GM20431 (cell line): Measurements from ENCODE around the gene KLHL1.

Experiments used
- in situ Hi-C: fragments of 300-500 bp; cut with MseI, MboI; formaldehyde crosslinking; loops from one replicate; pipeline ENCODE4 v1.15.0; 2020; ENCODE audit warnings: low sequenced_read_pairs; ENCODE audit not compliant: unreplicated experiment

Gene KLHL1

DNA sequence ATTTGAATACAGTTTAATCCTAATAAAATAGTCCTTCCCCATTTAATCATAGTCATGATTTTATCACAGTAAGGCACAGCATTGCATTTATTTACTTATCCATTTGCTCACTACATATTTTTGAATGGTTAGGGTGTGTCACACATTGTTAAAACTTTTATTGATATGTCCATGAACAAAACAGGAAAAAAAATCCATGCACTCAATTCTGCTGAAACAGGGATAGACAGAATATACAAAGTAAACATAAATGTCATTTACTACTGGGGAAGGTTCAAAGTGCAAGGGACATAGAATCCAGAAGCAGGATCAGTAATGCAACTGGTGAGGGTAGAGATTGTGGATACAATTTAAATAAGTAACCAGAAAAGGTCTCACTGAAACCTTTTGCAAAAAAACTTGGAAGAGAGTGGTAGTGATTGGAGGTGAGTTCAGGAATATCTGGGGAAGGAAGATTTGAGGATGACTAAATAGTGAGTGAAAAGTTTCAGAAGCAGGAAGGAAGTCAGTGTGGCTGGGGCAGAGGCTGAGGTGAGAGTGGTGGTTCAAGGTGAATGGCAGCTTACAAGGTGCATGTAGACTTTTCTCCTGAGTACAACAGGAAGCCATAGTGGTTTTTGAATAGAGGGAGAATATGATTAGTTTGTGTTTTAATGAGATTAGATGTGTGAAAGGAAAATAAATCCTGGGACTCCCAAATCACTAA, 387.8 kb downstream of the KLHL1 start:
- in situ Hi-C loops = no loop called here

DNA sequence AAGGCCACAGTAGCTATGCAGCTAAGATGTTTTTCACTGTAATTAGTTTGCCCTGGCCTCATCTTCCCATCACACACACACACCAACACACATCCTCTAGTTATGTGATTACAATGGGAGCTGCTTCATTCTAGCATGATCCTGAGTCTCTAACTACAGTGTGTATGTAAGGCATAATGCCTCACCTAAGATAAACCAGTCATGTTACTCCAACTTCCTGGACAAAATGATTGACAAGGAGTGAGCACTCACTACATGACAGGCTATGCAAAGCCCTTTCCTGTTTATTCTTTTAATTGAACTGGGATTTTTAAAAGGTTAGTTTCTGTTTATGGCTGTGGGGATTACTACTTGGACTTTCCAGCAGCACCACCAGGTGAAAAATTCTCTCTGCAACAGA, 401.4 kb downstream of the KLHL1 start:
- in situ Hi-C loops = no loop called here

DNA sequence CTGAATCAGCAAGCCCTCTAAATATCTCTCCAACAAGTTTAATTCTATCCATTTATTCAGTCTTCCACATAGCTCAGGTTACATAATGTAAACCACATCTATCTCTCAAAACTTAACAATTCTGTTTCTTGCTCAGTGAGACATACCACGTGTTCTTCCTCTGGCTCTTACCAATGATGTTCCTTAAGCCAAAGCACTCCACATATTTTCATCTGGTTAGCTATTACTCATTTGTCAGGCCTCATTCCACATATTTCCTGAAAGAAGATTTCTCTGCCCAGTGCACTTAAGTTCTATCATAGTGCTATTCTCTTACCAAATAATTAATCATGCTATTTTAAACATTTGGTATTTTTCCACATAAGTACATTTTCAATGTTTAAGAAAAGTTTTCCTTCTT, 403.9 kb downstream of the KLHL1 start:
- in situ Hi-C loops = no loop called here

DNA sequence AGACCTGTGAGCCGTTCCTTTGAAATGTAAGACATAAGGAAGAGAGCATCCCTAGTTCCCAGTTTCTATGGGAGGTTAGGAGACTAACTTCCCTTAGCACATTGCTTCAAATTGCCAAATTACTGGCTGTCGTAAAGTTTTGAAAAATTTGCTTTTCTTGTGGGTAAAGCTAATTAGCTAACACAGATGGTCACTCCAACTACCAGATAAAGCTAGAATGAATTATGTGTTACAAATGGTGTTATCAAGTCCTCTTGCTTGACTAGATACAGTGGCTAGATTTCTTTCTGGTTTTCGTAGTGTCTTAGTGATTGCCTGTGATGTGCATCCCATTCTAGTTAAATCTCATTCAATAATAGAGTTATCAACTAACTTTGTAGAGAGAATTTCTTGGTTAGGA, 417.3 kb downstream of the KLHL1 start:
- in situ Hi-C loops = no loop called here

DNA sequence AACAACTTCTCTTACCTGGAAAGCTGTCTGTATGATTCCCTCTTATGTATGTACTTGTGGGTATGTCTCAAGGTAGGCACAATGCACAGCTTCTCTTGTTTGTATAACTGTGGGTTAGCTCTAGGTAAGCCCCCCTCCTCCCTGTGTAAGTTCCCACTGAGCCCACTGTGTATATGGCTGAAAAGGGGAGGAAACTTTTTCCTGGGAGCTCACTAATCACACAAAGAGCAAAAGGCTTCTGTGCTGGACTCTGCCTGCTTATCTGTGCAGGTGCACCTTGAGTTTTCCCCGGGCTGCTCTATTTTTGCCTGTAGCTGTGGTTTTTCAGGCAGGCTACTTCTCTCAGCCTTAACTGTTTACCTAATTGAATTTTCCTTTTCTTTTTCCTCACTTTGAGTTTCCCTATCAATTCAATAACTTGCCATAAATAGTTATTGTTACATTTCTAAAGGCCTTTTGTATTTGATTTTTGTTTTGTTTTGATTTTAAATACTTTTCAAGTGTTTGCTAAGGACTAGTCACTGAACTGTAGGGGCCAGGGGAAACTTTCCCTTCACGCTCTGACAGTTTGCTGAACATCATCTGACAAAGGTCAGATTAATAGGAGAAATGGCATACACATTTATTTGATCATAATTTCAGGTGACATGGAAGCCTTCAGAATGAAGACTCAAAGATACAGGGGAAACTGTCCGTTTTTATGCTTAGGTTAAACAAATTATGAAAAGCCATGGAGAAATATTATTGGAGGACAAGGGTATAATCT, 424.1 kb downstream of the KLHL1 start:
- in situ Hi-C loops = no loop called here

DNA sequence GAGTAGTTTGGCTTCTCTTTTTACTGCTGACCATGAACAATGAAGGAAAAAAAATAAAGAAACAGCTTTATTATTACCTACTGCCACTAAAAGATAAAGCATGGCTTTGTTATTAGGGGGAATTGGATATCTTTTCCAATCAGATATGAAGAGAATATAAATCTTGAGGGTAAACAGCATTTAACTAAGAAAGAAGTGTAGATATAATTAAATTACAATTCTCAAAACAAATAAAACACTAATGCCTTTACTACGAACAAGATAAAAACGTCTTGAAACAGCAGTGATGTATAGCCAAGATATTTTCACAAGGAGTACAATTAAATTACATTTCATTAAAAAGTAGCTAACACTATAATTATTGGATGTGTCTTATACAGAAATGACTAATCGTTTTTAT, 426.5 kb downstream of the KLHL1 start:
- in situ Hi-C loops = no loop called here

DNA sequence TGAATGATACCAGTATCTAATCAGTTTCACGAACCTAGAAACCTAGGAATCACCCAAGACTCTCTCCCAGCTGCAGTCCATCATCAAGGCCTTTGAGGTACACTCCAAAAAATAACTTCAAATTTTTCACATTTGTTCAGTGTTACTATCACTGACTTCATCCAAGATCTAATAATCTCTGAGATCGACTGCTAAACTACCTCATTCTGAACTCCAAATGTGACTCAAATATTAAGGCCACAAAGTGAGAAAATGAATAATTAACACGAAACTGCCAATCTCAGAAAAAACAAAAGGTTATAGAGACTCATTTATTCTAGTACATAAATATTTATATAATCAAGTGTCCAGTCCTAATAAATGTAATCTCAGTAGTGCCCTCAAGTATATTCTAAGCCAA, 430.9 kb downstream of the KLHL1 start:
- in situ Hi-C loops = no loop called here

DNA sequence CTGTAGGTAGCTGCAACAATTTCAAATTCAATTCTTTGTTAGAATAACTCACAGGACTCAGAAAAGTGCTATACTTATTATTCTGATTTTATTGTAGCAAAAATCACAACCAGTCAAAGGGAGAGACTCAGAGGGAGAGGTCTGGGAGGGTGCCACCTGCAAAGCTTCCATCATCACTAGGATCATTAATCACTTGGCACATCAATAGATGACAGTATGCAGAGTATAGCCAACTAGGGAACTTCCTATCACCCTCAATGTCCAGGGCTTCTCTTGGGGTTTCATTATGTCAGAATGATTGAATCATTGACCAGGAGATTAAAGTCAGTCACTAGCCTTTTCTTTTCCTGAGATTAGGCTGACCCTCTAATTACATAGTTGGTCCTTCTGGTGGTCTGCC, 432.0 kb downstream of the KLHL1 start:
- in situ Hi-C loops = no loop called here

DNA sequence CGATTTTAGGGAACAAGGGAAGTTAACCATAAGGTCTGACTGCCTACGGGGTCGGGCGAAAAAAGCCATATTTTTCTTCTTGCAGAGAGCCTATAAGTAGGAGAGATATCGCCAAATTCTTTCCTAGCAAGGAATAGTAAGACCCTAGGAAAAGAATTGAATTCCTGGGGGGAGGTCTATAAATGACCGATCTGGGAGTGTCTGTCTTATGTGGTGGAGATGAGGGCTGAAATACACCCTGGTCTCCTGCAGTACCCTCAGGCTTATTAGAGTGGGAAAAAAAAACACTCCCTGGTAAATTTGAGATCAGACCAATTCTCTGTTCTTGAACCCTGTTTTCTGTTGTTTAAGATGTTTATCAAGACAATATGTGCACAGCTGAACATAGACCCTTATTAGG, 448.1 kb downstream of the KLHL1 start:
- in situ Hi-C loops = no loop called here

DNA sequence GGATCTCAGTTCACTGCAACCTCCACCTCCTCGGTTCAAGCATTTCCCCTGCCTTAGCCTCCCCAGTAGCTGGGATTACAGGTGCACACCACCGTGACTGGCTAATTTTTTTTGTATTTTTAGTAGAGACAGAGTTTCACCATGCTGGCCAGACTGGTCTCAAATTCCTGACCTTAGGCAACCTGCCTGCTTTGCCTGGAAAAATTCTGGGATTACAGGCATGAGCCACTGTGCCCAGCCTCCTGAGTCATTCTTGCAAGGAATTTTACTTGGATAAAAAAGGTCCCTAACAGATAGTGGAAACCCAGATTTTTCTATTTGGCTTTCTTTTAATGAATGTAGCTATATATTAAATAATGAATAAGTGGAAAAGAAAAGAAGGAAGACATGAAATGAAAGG, 450.6 kb downstream of the KLHL1 start:
- in situ Hi-C loops = no loop called here

DNA sequence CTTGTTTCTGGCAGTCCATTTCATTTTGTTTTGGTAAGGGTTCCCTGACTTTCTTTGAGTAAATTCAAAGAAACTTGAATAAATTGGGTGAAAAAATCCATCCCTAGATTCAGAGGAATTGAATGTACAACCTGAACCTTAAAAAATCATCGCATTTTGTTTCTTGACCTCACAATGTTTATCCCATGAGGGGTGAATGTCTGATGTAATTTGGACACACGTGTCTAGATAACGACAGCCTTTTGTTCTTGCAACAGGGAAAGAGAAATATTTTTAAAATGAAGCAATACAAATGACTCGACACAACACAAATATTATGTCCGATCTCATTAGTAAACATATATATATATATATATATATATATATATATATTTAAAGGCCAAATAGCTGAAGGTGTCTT, 453.9 kb downstream of the KLHL1 start:
- in situ Hi-C loops = no loop called here
